GM13977 (cell line): ENCODE results near the gene TTC5.
"Not testable (repeated sequence)": the region's sequence is repeated elsewhere in the genome, so short reads cannot be mapped to it uniquely, and the experiment has no call there.

Source experiments
- DNase-seq: peaks from one replicate; pipeline ENCODE4 v3.0.0; 2012; ENCODE audit warnings: low spot score
- CTCF ChIP-seq: IDR thresholded peaks from 2 replicates; pipeline ENCODE4 v1.5.1; 2012; ENCODE audit warnings: mild to moderate bottlenecking, control low read depth; ENCODE audit not compliant: insufficient read depth; ENCODE audit errors: extremely low read depth, missing control alignments
- in situ Hi-C: fragments of 300-500 bp; cut with MboI; formaldehyde crosslinking; loops from one replicate; pipeline ENCODE4 v1.12.0; 2022; ENCODE audit warnings: low sequenced_read_pairs, low pct_unique_long_range_greater_than_20kb, mixed read lengths, inconsistent platforms; ENCODE audit not compliant: unreplicated experiment

Gene TTC5

GRCh38 chr14:20314026-20314425 is 8.3 kb upstream of the TTC5 start:
- DNase-seq = no peak
- no peak for TF ChIP-seq CTCF
- in situ Hi-C loops = no loop called here

GRCh38 chr14:20306079-20306423 is 300 bp upstream of the TTC5 start:
- in situ Hi-C loops = no loop called here
- DNase-seq = no peak
- TF ChIP-seq CTCF = no peak

GRCh38 chr14:20302042-20302755 is 3.6 kb downstream of the TTC5 start:
- no peak for TF ChIP-seq CTCF
- in situ Hi-C loops = no loop called here
- no peak for DNase-seq

- TF ChIP-seq CTCF = no peak
- peak; percentile 23 for DNase-seq
- in situ Hi-C loops = no loop called here
Measured at GRCh38 chr14:20295067-20295466, 10.7 kb downstream of the TTC5 start.

GRCh38 chr14:20294636-20295035 is 11.1 kb downstream of the TTC5 start:
- in situ Hi-C loops = no loop called here
- no peak for TF ChIP-seq CTCF
- DNase-seq = no peak

GRCh38 chr14:20281998-20282397 is 23.8 kb downstream of the TTC5 start:
- in situ Hi-C loops = not testable (repeated sequence)

GRCh38 chr14:20280265-20280664 is 25.5 kb downstream of the TTC5 start:
- in situ Hi-C loops, DNase-seq: not testable (repeated sequence)

More at GRCh38 chr14:20281998-20282397, 23.8 kb downstream of the TTC5 start:
- not testable (repeated sequence) for DNase-seq

- in situ Hi-C loops = no loop called here
- DNase-seq = no peak
- no peak for TF ChIP-seq CTCF
Measured at GRCh38 chr14:20278414-20278813, 27.3 kb downstream of the TTC5 start.
